ES-I3 (cell line): ENCODE results near the gene UIMC1.
"Not testable (repeated sequence)": the region's sequence is repeated elsewhere in the genome, so short reads cannot be mapped to it uniquely, and the experiment has no call there.

Experiments used
- H3K36me3 ChIP-seq: 2 replicates; pipeline ENCODE4 v1.6.1; 2013; ENCODE audit warnings: mild to moderate bottlenecking, low read length, control low read depth, moderate library complexity; ENCODE audit not compliant: insufficient read depth
- H3K4me1 ChIP-seq: 2 replicates; pipeline ENCODE4 v1.6.1; 2013; ENCODE audit warnings: mild to moderate bottlenecking, control low read depth, low read length; ENCODE audit not compliant: insufficient read depth
- H3K9ac ChIP-seq: 2 replicates; pipeline ENCODE4 v1.6.1; 2013; ENCODE audit warnings: low read depth, mild to moderate bottlenecking, low read length, moderate library complexity
- H3K9me3 ChIP-seq: 2 replicates; pipeline ENCODE4 v1.6.1; 2013; ENCODE audit warnings: mild to moderate bottlenecking, low read length, moderate library complexity; ENCODE audit not compliant: control insufficient read depth, insufficient read depth

UIMC1 gene

GRCh38 chr5:177006265-177006972 lies at the start of gene UIMC1:
Gene UIMC1, minus strand, starts transcription at chr5:177006779. Its CDS starts 24,164 bp downstream, at chr5:176982615.
- H3K36me3 ChIP-seq, result peaks cover 5% of the 10 kb centered on the region; the same call in 1 of the 2 replicates
- H3K9me3 ChIP-seq, result no peaks in the 10 kb centered on the region
- H3K4me1 ChIP-seq, result peaks cover 10% of the 10 kb centered on the region
- peak within 1 kb of the TSS; percentile 70 for H3K9ac ChIP-seq

- Histone ChIP-seq H3K9ac (no peak overlapping the region), H3K4me1 (no peaks in the 10 kb centered on the region), H3K9me3 (no peaks in the 10 kb centered on the region), H3K36me3 (peaks cover 16% of the 10 kb centered on the region)
Observed at GRCh38 chr5:177049285-177049684, 42.7 kb upstream of the UIMC1 start.

GRCh38 chr5:177048531-177048930 lies 42.0 kb upstream of the UIMC1 start:
- H3K9me3 ChIP-seq, H3K9ac ChIP-seq, H3K4me1 ChIP-seq: not testable (repeated sequence)
- H3K36me3 ChIP-seq, result peaks cover 19% of the 10 kb centered on the region

- Histone ChIP-seq H3K9ac (no peak overlapping the region), H3K4me1 (no peaks in the 10 kb centered on the region), H3K36me3 (peaks cover 17% of the 10 kb centered on the region), H3K9me3 (no peaks in the 10 kb centered on the region)
Observed at GRCh38 chr5:177045631-177046030, 39.1 kb upstream of the UIMC1 start.

GRCh38 chr5:177044641-177045040 lies 38.1 kb upstream of the UIMC1 start:
- no peaks in the 10 kb centered on the region for H3K4me1 ChIP-seq
- no peaks in the 10 kb centered on the region for H3K9me3 ChIP-seq
- H3K9ac ChIP-seq, result no peak overlapping the region
- peaks cover 14% of the 10 kb centered on the region for H3K36me3 ChIP-seq

- Histone ChIP-seq H3K9ac (no peak overlapping the region), H3K36me3 (peaks cover 14% of the 10 kb centered on the region), H3K9me3 (no peaks in the 10 kb centered on the region)
Observed at GRCh38 chr5:177043958-177044357, 37.4 kb upstream of the UIMC1 start.

GRCh38 chr5:177043114-177043513 lies 36.5 kb upstream of the UIMC1 start:
- Histone ChIP-seq H3K36me3 (peaks cover 10% of the 10 kb centered on the region), H3K9me3 (no peaks in the 10 kb centered on the region), H3K9ac (no peak overlapping the region), H3K4me1 (no peaks in the 10 kb centered on the region)

More at GRCh38 chr5:177043958-177044357, 37.4 kb upstream of the UIMC1 start:
- H3K4me1 ChIP-seq, result no peaks in the 10 kb centered on the region

GRCh38 chr5:177041936-177042335 lies 35.4 kb upstream of the UIMC1 start:
- Histone ChIP-seq H3K36me3 (peaks cover 10% of the 10 kb centered on the region), H3K9ac (no peak overlapping the region), H3K4me1 (no peaks in the 10 kb centered on the region), H3K9me3 (no peaks in the 10 kb centered on the region)

- Histone ChIP-seq H3K4me1 (0 out of 2 replicates have a peak, but pooled peaks cover 5% of the 10 kb centered on the region), H3K36me3 (peaks cover 10% of the 10 kb centered on the region), H3K9me3 (no peaks in the 10 kb centered on the region), H3K9ac (no peak overlapping the region)
Observed at GRCh38 chr5:177040814-177041420, 34.3 kb upstream of the UIMC1 start.

- H3K9ac ChIP-seq, result no peak overlapping the region
- H3K9me3 ChIP-seq, result no peaks in the 10 kb centered on the region
- 0 out of 2 replicates have a peak, but pooled peaks cover 5% of the 10 kb centered on the region for H3K4me1 ChIP-seq
- H3K36me3 ChIP-seq, result peaks cover 5% of the 10 kb centered on the region; the same call in 1 of the 2 replicates
Observed at GRCh38 chr5:177036921-177037320, 30.3 kb upstream of the UIMC1 start.

GRCh38 chr5:177036443-177036842 lies 29.9 kb upstream of the UIMC1 start:
- H3K9ac ChIP-seq, result no peak overlapping the region
- no peaks in the 10 kb centered on the region; the same call in 1 of the 2 replicates for H3K9me3 ChIP-seq
- peaks cover under 1% of the 10 kb centered on the region for H3K36me3 ChIP-seq
- H3K4me1 ChIP-seq, result 0 out of 2 replicates have a peak, but pooled peaks cover 5% of the 10 kb centered on the region

- no peaks in the 10 kb centered on the region; the same call in 1 of the 2 replicates for H3K36me3 ChIP-seq
- no peak overlapping the region for H3K9ac ChIP-seq
- no peaks in the 10 kb centered on the region; the same call in 1 of the 2 replicates for H3K9me3 ChIP-seq
- 0 out of 2 replicates have a peak, but pooled peaks cover 5% of the 10 kb centered on the region for H3K4me1 ChIP-seq
Observed at GRCh38 chr5:177035976-177036375, 29.4 kb upstream of the UIMC1 start.

- peaks cover 3% of the 10 kb centered on the region; the same call in 1 of the 2 replicates for H3K36me3 ChIP-seq
- H3K4me1 ChIP-seq, result no peaks in the 10 kb centered on the region
- no peaks in the 10 kb centered on the region; the same call in 1 of the 2 replicates for H3K9me3 ChIP-seq
- H3K9ac ChIP-seq, result no peak overlapping the region
Observed at GRCh38 chr5:177029498-177029897, 22.9 kb upstream of the UIMC1 start.

- Histone ChIP-seq H3K36me3 (peaks cover 3% of the 10 kb centered on the region; the same call in 1 of the 2 replicates), H3K4me1 (peaks cover 3% of the 10 kb centered on the region; the same call in 1 of the 2 replicates), H3K9me3 (no peaks in the 10 kb centered on the region; the same call in 1 of the 2 replicates), H3K9ac (no peak overlapping the region)
Observed at GRCh38 chr5:177027665-177028064, 21.1 kb upstream of the UIMC1 start.
